Measurements from ENCODE around the gene PLEKHM3.

The PLEKHM3 gene

GRCh38 chr2:207867905-207868304, 157.4 kb downstream of the PLEKHM3 start:
- in situ Hi-C loops (cut with MboI; ENCODE audit: low sequenced_read_pairs), result no loop called here

- in situ Hi-C loops (cut with MboI; ENCODE audit: low sequenced_read_pairs), result no loop called here
These were observed 158.3 kb downstream of the PLEKHM3 start for GRCh38 chr2:207867056-207867455.

GRCh38 chr2:207865210-207865609, 160.1 kb downstream of the PLEKHM3 start:
- in situ Hi-C loops (cut with MboI; ENCODE audit: low sequenced_read_pairs), result no loop called here

- in situ Hi-C loops (cut with MboI; ENCODE audit: low sequenced_read_pairs), result no loop called here
These were observed 162.0 kb downstream of the PLEKHM3 start for GRCh38 chr2:207863345-207863744.

GRCh38 chr2:207861789-207862188, 163.5 kb downstream of the PLEKHM3 start:
- in situ Hi-C loops (cut with MboI; ENCODE audit: low sequenced_read_pairs), result no loop called here

GRCh38 chr2:207860685-207861084, 164.6 kb downstream of the PLEKHM3 start:
- in situ Hi-C loops (cut with MboI; ENCODE audit: low sequenced_read_pairs), result no loop called here

GRCh38 chr2:207855591-207855990, 169.7 kb downstream of the PLEKHM3 start:
- in situ Hi-C loops (cut with MboI; ENCODE audit: low sequenced_read_pairs), result no loop called here

GRCh38 chr2:207854484-207855440, 170.6 kb downstream of the PLEKHM3 start:
- in situ Hi-C loops (cut with MboI; ENCODE audit: low sequenced_read_pairs), result no loop called here

GRCh38 chr2:207852791-207853190, 172.5 kb downstream of the PLEKHM3 start:
- in situ Hi-C loops (cut with MboI; ENCODE audit: low sequenced_read_pairs), result no loop called here

- in situ Hi-C loops (cut with MboI; ENCODE audit: low sequenced_read_pairs), result no loop called here
These were observed 175.9 kb downstream of the PLEKHM3 start for GRCh38 chr2:207849443-207849842.

GRCh38 chr2:207848545-207848928, 176.8 kb downstream of the PLEKHM3 start:
- in situ Hi-C loops (cut with MboI; ENCODE audit: low sequenced_read_pairs), result no loop called here

GRCh38 chr2:207847807-207848544, 177.4 kb downstream of the PLEKHM3 start:
- in situ Hi-C loops (cut with MboI; ENCODE audit: low sequenced_read_pairs), result no loop called here

GRCh38 chr2:207847098-207847806, 178.1 kb downstream of the PLEKHM3 start:
- in situ Hi-C loops (cut with MboI; ENCODE audit: low sequenced_read_pairs), result no loop called here

GRCh38 chr2:207845202-207845864, 180.0 kb downstream of the PLEKHM3 start:
- in situ Hi-C loops (cut with MboI; ENCODE audit: low sequenced_read_pairs), result no loop called here

GRCh38 chr2:207844648-207845047, 180.7 kb downstream of the PLEKHM3 start:
- in situ Hi-C loops (cut with MboI; ENCODE audit: low sequenced_read_pairs), result no loop called here

- in situ Hi-C loops (cut with MboI; ENCODE audit: low sequenced_read_pairs), result no loop called here
These were observed 185.2 kb downstream of the PLEKHM3 start for GRCh38 chr2:207840101-207840500.

GRCh38 chr2:207839575-207839974, 185.8 kb downstream of the PLEKHM3 start:
- in situ Hi-C loops (cut with MboI; ENCODE audit: low sequenced_read_pairs), result no loop called here

- in situ Hi-C loops (cut with MboI; ENCODE audit: low sequenced_read_pairs), result no loop called here
These were observed 186.3 kb downstream of the PLEKHM3 start for GRCh38 chr2:207839028-207839427.

GRCh38 chr2:207836521-207837133, 188.7 kb downstream of the PLEKHM3 start:
- in situ Hi-C loops (cut with MboI; ENCODE audit: low sequenced_read_pairs), result no loop called here

- in situ Hi-C loops (cut with MboI; ENCODE audit: low sequenced_read_pairs), result no loop called here
These were observed 189.5 kb downstream of the PLEKHM3 start for GRCh38 chr2:207835805-207836204.
